Measurements from ENCODE around the gene CYP19A1. TPM values are rescaled to one million over a fixed set of nuclear protein-coding genes. Genes with fewer than 3 reads are reported as not detected.

The CYP19A1 gene
- total and polyA plus RNA-seq, 7 experiments from 2014 or later = 0.48 to 1.4 TPM; not detected in 5

DNA sequence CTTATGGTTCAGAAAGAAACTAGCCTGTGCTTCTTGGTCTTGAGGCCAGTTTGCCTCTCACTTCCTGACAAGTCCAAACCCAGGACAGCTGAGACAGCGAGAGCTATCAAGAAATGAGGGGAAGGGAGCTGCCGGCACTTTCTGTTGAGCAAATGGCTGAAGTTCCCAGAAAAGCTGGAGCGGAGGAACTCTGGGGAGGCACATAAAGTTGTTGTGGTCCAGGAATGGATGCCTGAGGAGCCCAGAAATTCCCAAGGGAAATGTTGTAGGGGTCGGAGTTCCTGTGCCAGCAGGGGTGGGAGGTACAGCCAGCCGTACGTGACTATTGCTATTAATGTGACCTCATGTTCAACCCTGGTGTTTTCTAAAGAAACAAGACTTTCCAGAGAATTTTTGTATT, 144.9 kb downstream of the CYP19A1 start:
- Histone ChIP-seq H3K36me3 (ENCODE audit: control insufficient read depth in 2 of 3, insufficient read depth in 3 of 3, low read length in 3 of 3) (no peaks in the 10 kb centered on the region), H3K4me1 (ENCODE audit: control insufficient read depth in 2 of 2, insufficient read depth in 2 of 2, low read length in 2 of 2) (no peaks in the 10 kb centered on the region), H3K27me3 (ENCODE audit: control insufficient read depth in 2 of 2, insufficient read depth in 2 of 2, low read length in 2 of 2) (peaks cover 0 to 3% of the 10 kb centered on the region in 2 donors), H3K27ac (ENCODE audit: low read depth, low read length) (no peak overlapping the region), H3K9me3 (ENCODE audit: control insufficient read depth in 2 of 3, low read length in 3 of 3) (no peaks in the 10 kb centered on the region), H3K4me3 (ENCODE audit: low read length) (no peak overlapping the region)
- Mint-ChIP-seq H3K4me3 (no peak overlapping the region), H3K9me3 (no peaks in the 10 kb centered on the region), H3K27me3 (peaks cover 30 to 60% (median 50%) of the 10 kb centered on the region in 5 donors), H3K4me1 (peaks cover 0 to 4% (median 0%) of the 10 kb centered on the region in 7 donors), H3K36me3 (no peaks in the 10 kb centered on the region), H3K27ac (no peak overlapping the region)
- ATAC-seq (no peak), DNase-seq (no peak)
- intact Hi-C loops (cut with micrococcal nuclease) = no loop called here
- CTCF ChIA-PET = interaction anchor here (0.8 kb wide), 1 partner anchor 30 kb away, joined by 3 read pairs; no protein-coding TSS in a partner anchor
- POLR2A ChIA-PET = no interaction called here

DNA sequence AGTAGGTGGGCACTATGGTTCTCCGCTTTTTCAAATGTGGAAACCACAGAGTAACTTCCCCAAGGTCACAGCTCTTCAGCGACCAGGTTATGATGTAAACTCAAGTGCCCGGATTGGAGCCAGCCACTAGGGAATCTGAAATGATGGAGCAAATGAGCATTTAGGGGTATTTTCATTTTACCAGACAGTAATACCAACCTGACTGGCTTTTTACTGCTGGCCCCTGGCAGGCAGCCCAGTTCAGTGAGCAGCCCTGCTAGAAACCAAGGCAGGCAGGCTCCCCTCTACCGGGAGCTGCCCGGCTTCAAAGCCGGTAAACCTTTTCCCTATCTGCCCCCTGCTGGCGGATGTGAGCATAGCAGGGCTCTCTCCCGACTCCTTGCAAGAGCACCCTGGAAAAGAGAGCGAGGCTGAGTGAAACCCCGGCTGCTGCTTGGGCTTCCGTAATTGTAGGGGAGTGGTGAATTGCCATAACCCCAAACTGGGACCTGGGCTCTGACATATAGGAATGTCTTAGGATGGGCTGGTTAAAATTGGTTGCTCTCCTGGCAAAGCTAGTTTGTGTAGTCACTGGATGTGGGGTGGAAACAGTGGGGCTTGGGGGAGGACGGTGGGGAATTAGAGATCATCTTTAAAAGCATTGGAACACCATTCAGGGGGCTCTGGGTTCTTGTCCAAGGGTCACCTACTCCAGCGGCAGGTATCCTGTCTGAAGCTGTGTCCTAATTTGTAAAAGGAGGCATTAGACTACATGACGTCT, 145.7 kb downstream of the CYP19A1 start:
- ChIA-PET CTCF (interaction anchor here (0.6 to 0.8 kb wide), 2 partner anchors 22 to 30 kb away, joined by 3 to 6 read pairs; no protein-coding TSS in a partner anchor), POLR2A (no interaction called here)
- no peaks in the 10 kb centered on the region for H3K4me1 ChIP-seq (ENCODE audit: control insufficient read depth in 2 of 2, insufficient read depth in 2 of 2, low read length in 2 of 2)
- Mint-ChIP-seq H3K4me3 (no peak overlapping the region), H3K27ac (peak overlapping the region in 1 of 9 donors; percentile 41), H3K27me3 (peaks cover 26 to 61% (median 49%) of the 10 kb centered on the region in 5 donors), H3K36me3 (no peaks in the 10 kb centered on the region), H3K4me1 (peaks cover 0 to 4% (median 0%) of the 10 kb centered on the region in 7 donors), H3K9me3 (peaks cover 0 to 2% (median 0%) of the 10 kb centered on the region in 11 donors)
- no peak overlapping the region for H3K27ac ChIP-seq (ENCODE audit: low read depth, low read length)
- no peaks in the 10 kb centered on the region for H3K36me3 ChIP-seq (ENCODE audit: control insufficient read depth in 2 of 3, insufficient read depth in 3 of 3, low read length in 3 of 3)
- DNase-seq = peak; percentile 9 to 81 (median 45)
- H3K9me3 ChIP-seq (ENCODE audit: control insufficient read depth in 2 of 3, low read length in 3 of 3) = no peaks in the 10 kb centered on the region
- ATAC-seq = peak; percentile 80
- peaks cover 2 to 3% of the 10 kb centered on the region in 2 donors for H3K27me3 ChIP-seq (ENCODE audit: control insufficient read depth in 2 of 2, insufficient read depth in 2 of 2, low read length in 2 of 2)
- intact Hi-C loops (cut with micrococcal nuclease) = loop anchor here (1.0 kb wide), 1 partner anchor 29 kb away; no protein-coding TSS in a partner anchor
- no peak overlapping the region for H3K4me3 ChIP-seq (ENCODE audit: low read length)

DNA sequence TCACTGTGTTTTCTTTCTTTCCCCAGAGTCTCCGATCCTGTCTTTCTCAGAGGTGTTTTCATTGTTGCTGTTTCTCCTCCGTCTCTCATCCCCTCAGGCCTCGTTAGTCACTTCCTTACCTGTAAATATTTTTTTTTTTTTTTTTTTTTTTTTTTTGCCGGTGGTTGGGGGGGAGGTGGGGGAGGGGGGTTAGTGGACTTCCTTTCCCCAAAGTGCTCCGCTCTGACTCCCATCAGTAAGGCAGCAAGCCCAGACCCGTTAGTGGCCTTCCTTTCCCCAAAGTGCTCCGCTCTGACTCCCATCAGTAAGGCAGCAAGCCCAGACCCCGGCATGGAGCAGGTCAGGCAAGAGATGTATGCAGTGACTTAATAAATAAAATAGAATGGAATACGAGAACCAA, 146.6 kb downstream of the CYP19A1 start:
- intact Hi-C loops (cut with micrococcal nuclease) = loop anchor here (1.0 kb wide), 1 partner anchor 28 kb away; no protein-coding TSS in a partner anchor
- no peaks in the 10 kb centered on the region for H3K9me3 ChIP-seq (ENCODE audit: control insufficient read depth in 2 of 3, low read length in 3 of 3)
- H3K4me3 ChIP-seq (ENCODE audit: low read length) = no peak overlapping the region
- Mint-ChIP-seq H3K27me3 (peaks cover 24 to 57% (median 44%) of the 10 kb centered on the region in 5 donors), H3K27ac (peak overlapping the region in 1 of 9 donors; percentile 56), H3K36me3 (no peaks in the 10 kb centered on the region), H3K4me1 (peaks cover 0 to 4% (median 0%) of the 10 kb centered on the region in 7 donors), H3K9me3 (peaks cover 0 to 2% (median 0%) of the 10 kb centered on the region in 11 donors), H3K4me3 (no peak overlapping the region)
- ChIA-PET POLR2A (no interaction called here), CTCF (no interaction called here)
- no peaks in the 10 kb centered on the region for H3K36me3 ChIP-seq (ENCODE audit: control insufficient read depth in 2 of 3, insufficient read depth in 3 of 3, low read length in 3 of 3)
- H3K27me3 ChIP-seq (ENCODE audit: control insufficient read depth in 2 of 2, insufficient read depth in 2 of 2, low read length in 2 of 2) = peaks cover 2 to 3% of the 10 kb centered on the region in 2 donors
- ATAC-seq (no peak), DNase-seq (no peak)
- H3K27ac ChIP-seq (ENCODE audit: low read depth, low read length) = no peak overlapping the region
- H3K4me1 ChIP-seq (ENCODE audit: control insufficient read depth in 2 of 2, insufficient read depth in 2 of 2, low read length in 2 of 2) = no peaks in the 10 kb centered on the region

DNA sequence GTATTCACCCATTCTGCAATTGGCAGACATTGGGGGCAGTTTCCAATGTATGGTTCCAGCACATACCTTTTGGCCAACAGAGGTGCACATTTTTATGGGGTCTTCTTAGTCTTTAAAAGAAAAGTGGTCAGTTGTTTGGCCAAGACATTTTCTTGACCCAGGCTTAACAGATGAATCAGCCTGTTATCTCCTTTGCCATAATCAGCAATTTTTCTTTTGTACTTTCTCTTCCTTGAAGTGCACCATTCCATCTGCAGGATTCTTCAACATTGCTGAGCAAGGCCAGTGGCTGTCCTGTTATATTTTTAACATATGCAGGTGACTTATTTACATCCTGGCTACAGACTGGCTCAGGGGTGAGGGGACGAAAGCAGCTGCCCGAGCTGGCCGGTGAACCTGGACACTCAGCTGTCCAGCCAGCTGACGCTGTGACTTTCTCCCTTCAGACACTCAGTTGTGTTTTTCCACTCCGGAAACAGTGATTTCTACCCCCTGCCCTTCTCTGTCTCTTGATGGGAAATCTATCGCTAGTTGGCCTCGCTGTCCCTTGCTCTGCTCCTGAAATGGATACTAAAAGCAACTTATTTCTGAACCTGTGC, 147.2 kb downstream of the CYP19A1 start:
- Histone ChIP-seq H3K27ac (ENCODE audit: low read depth, low read length) (no peak overlapping the region), H3K4me1 (ENCODE audit: control insufficient read depth in 2 of 2, insufficient read depth in 2 of 2, low read length in 2 of 2) (no peaks in the 10 kb centered on the region), H3K36me3 (ENCODE audit: control insufficient read depth in 2 of 3, insufficient read depth in 3 of 3, low read length in 3 of 3) (no peaks in the 10 kb centered on the region), H3K27me3 (ENCODE audit: control insufficient read depth in 2 of 2, insufficient read depth in 2 of 2, low read length in 2 of 2) (peaks cover 2 to 3% of the 10 kb centered on the region in 2 donors), H3K9me3 (ENCODE audit: control insufficient read depth in 2 of 3, low read length in 3 of 3) (no peaks in the 10 kb centered on the region), H3K4me3 (ENCODE audit: low read length) (no peak overlapping the region)
- Mint-ChIP-seq H3K27me3 (peaks cover 24 to 59% (median 41%) of the 10 kb centered on the region in 5 donors), H3K27ac (no peak overlapping the region), H3K36me3 (no peaks in the 10 kb centered on the region), H3K4me3 (no peak overlapping the region), H3K9me3 (peaks cover 0 to 2% (median 0%) of the 10 kb centered on the region in 11 donors), H3K4me1 (peaks cover 0 to 6% (median 0%) of the 10 kb centered on the region in 7 donors)
- ChIA-PET POLR2A (no interaction called here), CTCF (no interaction called here)
- ATAC-seq (no peak), DNase-seq (no peak)
- intact Hi-C loops (cut with micrococcal nuclease) = no loop called here

DNA sequence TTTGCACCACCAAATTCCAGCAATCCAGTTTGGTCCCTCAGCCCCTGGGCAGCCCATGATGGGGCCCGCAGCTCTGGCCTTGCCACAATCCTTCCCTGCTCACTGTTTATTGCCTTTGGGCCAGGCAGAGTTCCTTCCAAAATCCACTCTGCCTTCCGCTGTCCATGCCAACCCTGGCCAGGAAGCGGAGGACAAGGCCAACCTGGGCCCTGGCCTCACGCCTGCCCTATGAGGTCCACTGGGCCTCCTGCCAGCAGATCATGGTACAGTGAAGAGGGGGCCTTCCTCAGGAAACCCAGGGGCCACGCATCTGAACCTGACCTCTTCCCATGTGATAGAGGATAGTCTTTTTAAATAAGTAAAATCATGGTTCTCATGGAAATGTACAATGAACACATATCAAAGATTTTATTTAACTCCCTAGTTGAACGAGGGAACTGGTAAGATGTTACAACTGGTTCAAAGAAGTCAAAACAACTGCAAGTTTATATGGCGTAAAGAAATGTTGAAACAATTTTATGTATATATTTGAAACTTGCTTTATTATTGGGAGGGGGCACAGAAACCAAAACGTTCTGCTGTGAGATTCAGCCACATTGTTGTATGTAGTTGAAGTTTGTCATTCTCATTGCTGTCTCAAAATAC, 147.8 kb downstream of the CYP19A1 start:
- no peak overlapping the region for H3K27ac ChIP-seq (ENCODE audit: low read depth, low read length)
- Mint-ChIP-seq H3K4me1 (peaks cover 0 to 10% (median 0%) of the 10 kb centered on the region in 7 donors), H3K27ac (no peak overlapping the region), H3K36me3 (no peaks in the 10 kb centered on the region), H3K27me3 (peaks cover 22 to 53% (median 39%) of the 10 kb centered on the region in 5 donors), H3K9me3 (peaks cover 0 to 2% (median 0%) of the 10 kb centered on the region in 11 donors), H3K4me3 (no peak overlapping the region)
- DNase-seq = no peak
- ChIA-PET CTCF (no interaction called here), POLR2A (no interaction called here)
- H3K27me3 ChIP-seq (ENCODE audit: control insufficient read depth in 2 of 2, insufficient read depth in 2 of 2, low read length in 2 of 2) = peaks cover 2 to 3% of the 10 kb centered on the region in 2 donors
- H3K9me3 ChIP-seq (ENCODE audit: control insufficient read depth in 2 of 3, low read length in 3 of 3) = no peaks in the 10 kb centered on the region
- intact Hi-C loops (cut with micrococcal nuclease) = no loop called here
- no peak overlapping the region for H3K4me3 ChIP-seq (ENCODE audit: low read length)
- H3K4me1 ChIP-seq (ENCODE audit: control insufficient read depth in 2 of 2, insufficient read depth in 2 of 2, low read length in 2 of 2) = no peaks in the 10 kb centered on the region
- H3K36me3 ChIP-seq (ENCODE audit: control insufficient read depth in 2 of 3, insufficient read depth in 3 of 3, low read length in 3 of 3) = no peaks in the 10 kb centered on the region
- no peak for ATAC-seq

DNA sequence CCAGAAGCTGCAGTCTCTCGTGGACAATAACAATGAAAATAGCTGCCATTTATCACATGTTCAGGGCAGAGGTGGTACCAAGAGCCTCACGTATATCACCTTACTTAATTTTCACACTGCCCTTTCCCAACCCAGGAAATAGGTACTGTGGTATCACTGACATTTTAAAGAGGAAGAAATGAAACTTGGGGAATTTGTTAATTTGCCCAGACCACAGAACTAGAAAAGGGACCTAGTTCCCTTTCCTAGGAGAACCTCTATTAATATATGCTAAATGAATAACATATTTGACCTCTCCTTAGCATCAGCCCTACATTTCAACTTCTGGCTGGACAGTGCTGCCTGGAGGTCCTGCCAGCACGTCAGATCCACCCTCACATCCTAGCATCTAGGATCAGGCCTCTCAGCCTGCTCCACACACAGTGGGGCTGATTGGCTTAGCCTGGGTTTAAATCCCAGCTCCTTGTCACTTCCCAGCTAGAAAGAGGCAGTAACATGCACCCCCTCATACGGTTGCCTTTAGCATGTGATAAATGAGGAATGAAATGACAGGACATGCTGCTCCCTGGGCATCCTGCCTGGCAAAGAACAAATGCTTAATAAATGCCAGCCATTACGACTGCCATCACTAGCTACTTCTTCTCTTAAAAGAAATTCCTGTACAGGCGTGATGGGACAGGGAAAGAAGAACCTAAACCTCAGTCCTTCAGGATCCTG, 148.6 kb downstream of the CYP19A1 start:
- ChIA-PET CTCF (no interaction called here), POLR2A (no interaction called here)
- DNase-seq = no peak
- Histone ChIP-seq H3K4me1 (ENCODE audit: control insufficient read depth in 2 of 2, insufficient read depth in 2 of 2, low read length in 2 of 2) (no peaks in the 10 kb centered on the region), H3K27me3 (ENCODE audit: control insufficient read depth in 2 of 2, insufficient read depth in 2 of 2, low read length in 2 of 2) (peaks cover 2 to 3% of the 10 kb centered on the region in 2 donors), H3K36me3 (ENCODE audit: control insufficient read depth in 2 of 3, insufficient read depth in 3 of 3, low read length in 3 of 3) (no peaks in the 10 kb centered on the region), H3K9me3 (ENCODE audit: control insufficient read depth in 2 of 3, low read length in 3 of 3) (no peaks in the 10 kb centered on the region), H3K27ac (ENCODE audit: low read depth, low read length) (no peak overlapping the region), H3K4me3 (ENCODE audit: low read length) (no peak overlapping the region)
- Mint-ChIP-seq H3K36me3 (no peaks in the 10 kb centered on the region), H3K4me3 (no peak overlapping the region), H3K27ac (no peak overlapping the region), H3K4me1 (peaks cover 0 to 10% (median 0%) of the 10 kb centered on the region in 7 donors), H3K27me3 (peaks cover 25 to 53% (median 38%) of the 10 kb centered on the region in 5 donors), H3K9me3 (peaks cover 0 to 2% (median 0%) of the 10 kb centered on the region in 11 donors)
- intact Hi-C loops (cut with micrococcal nuclease) = no loop called here
- no peak for ATAC-seq

Data from naive thymus-derived CD4-positive, alpha-beta T cell (primary cell).